Ovary (tissue), 3 donors: ENCODE results near the gene ZFP91.

Experiments used
- EP300 ChIP-seq: sonication (generic); formaldehyde crosslinking; IDR thresholded peaks from one replicate; pipeline ENCODE4 v1.6.1; 2017; ENCODE audit warnings: antibody characterized with exemption
- POLR2A ChIP-seq: fragments of 450-650 bp; IDR thresholded peaks from one replicate; pipeline ENCODE4 v1.6.1; 2017; ENCODE audit warnings: antibody characterized with exemption, mild to moderate bottlenecking, moderate library complexity
- TF ChIP-seq, protein P1 (sequence below), 3 donors: fragments of 450-650 bp in 2 of 3; fragments of 200-600 bp in 1 of 3; IDR thresholded peaks; one replicate each; pipeline versions ENCODE4 v1.5.1 to v1.8.0; 2016 to 2022; ENCODE audit warnings: antibody characterized with exemption in 3 of 3, mild to moderate bottlenecking in 1 of 3
- donor health status: DM: no; HTN: no; CAD: no.

DNA sequence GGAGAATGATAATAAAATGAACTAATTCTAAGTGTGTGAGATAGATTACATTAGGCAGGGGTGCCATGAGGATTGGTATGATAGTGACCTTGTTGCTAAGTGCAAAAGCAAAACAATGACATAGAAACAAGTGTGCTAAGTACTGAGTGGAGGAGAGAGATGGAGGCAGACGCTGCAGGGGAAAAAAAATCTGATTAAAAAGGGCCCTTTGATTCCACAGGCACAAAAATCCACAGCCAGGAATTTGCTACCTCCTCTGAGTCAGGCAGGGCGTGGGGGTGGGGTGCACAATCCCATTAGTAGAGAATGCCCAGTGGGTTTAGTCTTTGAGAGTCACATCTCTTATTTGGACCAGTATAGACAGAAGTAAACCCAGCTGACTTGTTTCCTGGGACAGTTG, 43.5 kb downstream of the ZFP91 start, which contains the start of gene CNTF:
- TF ChIP-seq, protein P1, sequence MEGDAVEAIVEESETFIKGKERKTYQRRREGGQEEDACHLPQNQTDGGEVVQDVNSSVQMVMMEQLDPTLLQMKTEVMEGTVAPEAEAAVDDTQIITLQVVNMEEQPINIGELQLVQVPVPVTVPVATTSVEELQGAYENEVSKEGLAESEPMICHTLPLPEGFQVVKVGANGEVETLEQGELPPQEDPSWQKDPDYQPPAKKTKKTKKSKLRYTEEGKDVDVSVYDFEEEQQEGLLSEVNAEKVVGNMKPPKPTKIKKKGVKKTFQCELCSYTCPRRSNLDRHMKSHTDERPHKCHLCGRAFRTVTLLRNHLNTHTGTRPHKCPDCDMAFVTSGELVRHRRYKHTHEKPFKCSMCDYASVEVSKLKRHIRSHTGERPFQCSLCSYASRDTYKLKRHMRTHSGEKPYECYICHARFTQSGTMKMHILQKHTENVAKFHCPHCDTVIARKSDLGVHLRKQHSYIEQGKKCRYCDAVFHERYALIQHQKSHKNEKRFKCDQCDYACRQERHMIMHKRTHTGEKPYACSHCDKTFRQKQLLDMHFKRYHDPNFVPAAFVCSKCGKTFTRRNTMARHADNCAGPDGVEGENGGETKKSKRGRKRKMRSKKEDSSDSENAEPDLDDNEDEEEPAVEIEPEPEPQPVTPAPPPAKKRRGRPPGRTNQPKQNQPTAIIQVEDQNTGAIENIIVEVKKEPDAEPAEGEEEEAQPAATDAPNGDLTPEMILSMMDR (IDR thresholded peaks at IDR 0.05): no peak
- no peak for TF ChIP-seq EP300
- no peak for TF ChIP-seq POLR2A
